Peyer's patch (tissue), 4 donors: ENCODE data around the gene OR6N2.

Source experiments
- CTCF ChIP-seq, 6 experiments: fragments of 450-650 bp in 4 of 6; fragments of 200-600 bp in 2 of 6; sonication (generic) in 1 of 6; IDR thresholded peaks; one replicate each; pipeline ENCODE4 v1.5.1; 2017 to 2019; ENCODE audit warnings: antibody characterized with exemption in 6 of 6, mild to moderate bottlenecking in 3 of 6, moderate library complexity in 1 of 6
- POLR2A ChIP-seq, 2 donors: fragments of 450-650 bp; IDR thresholded peaks; one replicate each; pipeline ENCODE4 v1.5.1; 2017; ENCODE audit warnings: antibody characterized with exemption in 2 of 2, mild to moderate bottlenecking in 2 of 2, moderate library complexity in 2 of 2

DNA sequence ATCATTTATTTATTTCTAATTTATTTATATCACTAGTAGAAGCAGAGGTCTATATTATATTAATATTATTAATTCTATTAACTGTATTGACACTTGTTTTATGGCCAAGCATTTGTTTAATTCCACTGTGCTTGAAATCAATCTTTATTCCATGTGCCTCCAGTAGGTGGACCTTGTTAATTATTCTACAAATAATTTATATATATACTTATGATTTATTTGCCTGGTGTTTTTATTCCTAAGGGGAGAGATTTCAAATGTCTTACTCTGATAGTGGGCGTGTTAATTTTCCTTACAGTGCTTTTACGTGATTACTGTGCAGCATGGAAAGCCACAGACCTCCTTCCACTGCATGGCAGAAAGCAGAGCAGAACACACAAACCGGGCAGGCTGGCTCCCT lies 17.5 kb upstream of the OR6N2 start:
- no peak for TF ChIP-seq POLR2A (IDR thresholded peaks at IDR 0.05)
- peak in 1 of 6 experiments; percentile 1 for TF ChIP-seq CTCF (IDR thresholded peaks at IDR 0.05)
